ENCODE data around the gene SRPK1.

The SRPK1 gene

DNA sequence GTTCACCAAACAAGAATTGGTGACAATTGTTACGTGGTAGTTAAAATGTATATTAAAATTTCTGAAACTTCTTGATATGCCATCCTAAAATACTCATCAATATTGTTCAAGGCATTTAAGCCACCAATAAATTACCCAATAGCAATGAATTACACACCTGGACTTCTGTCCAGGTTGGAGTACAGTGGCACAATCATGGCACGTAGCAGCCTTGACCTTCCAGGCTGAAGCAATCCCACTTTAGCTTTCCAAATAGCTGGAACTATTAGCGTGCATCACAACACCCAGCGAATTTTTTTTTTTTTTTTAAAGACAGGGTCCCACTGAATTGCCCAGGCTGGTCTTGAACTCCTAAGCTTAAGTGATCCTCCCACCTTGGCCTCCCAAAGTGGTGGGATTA, 17.2 kb downstream of the SRPK1 start:
- TF ChIP-seq, protein P1, sequence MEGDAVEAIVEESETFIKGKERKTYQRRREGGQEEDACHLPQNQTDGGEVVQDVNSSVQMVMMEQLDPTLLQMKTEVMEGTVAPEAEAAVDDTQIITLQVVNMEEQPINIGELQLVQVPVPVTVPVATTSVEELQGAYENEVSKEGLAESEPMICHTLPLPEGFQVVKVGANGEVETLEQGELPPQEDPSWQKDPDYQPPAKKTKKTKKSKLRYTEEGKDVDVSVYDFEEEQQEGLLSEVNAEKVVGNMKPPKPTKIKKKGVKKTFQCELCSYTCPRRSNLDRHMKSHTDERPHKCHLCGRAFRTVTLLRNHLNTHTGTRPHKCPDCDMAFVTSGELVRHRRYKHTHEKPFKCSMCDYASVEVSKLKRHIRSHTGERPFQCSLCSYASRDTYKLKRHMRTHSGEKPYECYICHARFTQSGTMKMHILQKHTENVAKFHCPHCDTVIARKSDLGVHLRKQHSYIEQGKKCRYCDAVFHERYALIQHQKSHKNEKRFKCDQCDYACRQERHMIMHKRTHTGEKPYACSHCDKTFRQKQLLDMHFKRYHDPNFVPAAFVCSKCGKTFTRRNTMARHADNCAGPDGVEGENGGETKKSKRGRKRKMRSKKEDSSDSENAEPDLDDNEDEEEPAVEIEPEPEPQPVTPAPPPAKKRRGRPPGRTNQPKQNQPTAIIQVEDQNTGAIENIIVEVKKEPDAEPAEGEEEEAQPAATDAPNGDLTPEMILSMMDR (IDR thresholded peaks at IDR 0.05; ENCODE audit: low read length), result no peak
- TF ChIP-seq EZH2 (optimal IDR thresholded peaks at IDR 0.05; ENCODE audit: low read depth, low read length), result no peak
- no peak for TF ChIP-seq EZH2phosphoT487 (IDR thresholded peaks at IDR 0.05; ENCODE audit: low read length)
- Histone ChIP-seq H3K36me3 (replicated peaks; ENCODE audit: insufficient read depth, low read length) (peaks cover 2% of the 10 kb centered on the region; the same call in 1 of the 2 replicates), H4K20me1 (ENCODE audit: insufficient read depth, low read length) (peaks cover 6% of the 10 kb centered on the region; the same call in 1 of the 2 replicates)

DNA sequence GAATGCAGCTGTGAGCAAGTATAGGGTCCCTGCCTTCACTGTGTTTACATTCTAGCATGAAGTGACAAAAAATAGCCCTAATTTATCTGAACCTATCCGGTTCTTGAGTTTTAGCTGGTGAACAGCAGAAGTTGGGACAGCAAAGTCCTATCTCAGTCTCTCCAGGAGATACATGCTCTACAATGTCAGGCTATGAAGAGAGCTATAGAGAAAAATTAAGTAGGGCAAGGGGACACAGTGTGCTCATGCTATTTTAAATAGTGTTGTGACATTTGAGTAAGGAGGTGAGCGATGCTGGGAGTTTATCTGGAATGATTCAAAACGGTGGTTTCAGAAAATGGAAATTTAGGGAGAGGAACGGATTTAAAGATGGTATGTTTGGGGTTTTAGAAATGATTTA, 20.4 kb downstream of the SRPK1 start:
- Histone ChIP-seq H3K9ac (ENCODE audit: low read length) (no peak overlapping the region), H2AFZ (ENCODE audit: low read length) (no peak overlapping the region), H3K4me1 (ENCODE audit: low read length) (no peaks in the 10 kb centered on the region), H3K27me3 (replicated peaks; ENCODE audit: insufficient read depth, low read length) (no peaks in the 10 kb centered on the region), H4K20me1 (ENCODE audit: insufficient read depth, low read length) (0 out of 2 replicates have a peak, but pooled peaks cover 4% of the 10 kb centered on the region), H3K4me3 (ENCODE audit: low read length) (no peak overlapping the region), H3K79me2 (ENCODE audit: low read length) (peaks cover 94% of the 10 kb centered on the region), H3K4me2 (ENCODE audit: low read depth, low read length) (no peak overlapping the region), H3K27ac (ENCODE audit: low read length) (no peak overlapping the region), H3F3A (ENCODE audit: insufficient read depth, low read length) (no peaks in the 10 kb centered on the region), H3K9me2 (replicated peaks; ENCODE audit: insufficient read depth, low read length) (no peaks in the 10 kb centered on the region), H3K9me3 (replicated peaks; ENCODE audit: insufficient read depth, low read length) (no peaks in the 10 kb centered on the region), H3K36me3 (replicated peaks; ENCODE audit: insufficient read depth, low read length) (peaks cover 2% of the 10 kb centered on the region; the same call in 1 of the 2 replicates)
- no peak for DNase-seq
- TF ChIP-seq, protein P1 (IDR thresholded peaks at IDR 0.05; ENCODE audit: low read length), result no peak
- TF ChIP-seq EZH2phosphoT487 (IDR thresholded peaks at IDR 0.05; ENCODE audit: low read length), result no peak
- TF ChIP-seq EZH2 (optimal IDR thresholded peaks at IDR 0.05; ENCODE audit: low read depth, low read length), result no peak

More for the DNA sequence above, 17.2 kb downstream of the SRPK1 start:
- H3K9ac ChIP-seq (ENCODE audit: low read length), result no peak overlapping the region
- no peak overlapping the region for H3K4me3 ChIP-seq (ENCODE audit: low read length)
- no peaks in the 10 kb centered on the region for H3F3A ChIP-seq (ENCODE audit: insufficient read depth, low read length)
- H3K79me2 ChIP-seq (ENCODE audit: low read length), result peaks cover 92% of the 10 kb centered on the region
- H2AFZ ChIP-seq (ENCODE audit: low read length), result no peak overlapping the region
- H3K4me2 ChIP-seq (ENCODE audit: low read depth, low read length), result no peak overlapping the region
- H3K9me2 ChIP-seq (replicated peaks; ENCODE audit: insufficient read depth, low read length), result no peaks in the 10 kb centered on the region
- H3K4me1 ChIP-seq (ENCODE audit: low read length), result no peaks in the 10 kb centered on the region
- no peaks in the 10 kb centered on the region for H3K27me3 ChIP-seq (replicated peaks; ENCODE audit: insufficient read depth, low read length)
- no peak overlapping the region for H3K27ac ChIP-seq (ENCODE audit: low read length)
- DNase-seq, result no peak
- H3K9me3 ChIP-seq (replicated peaks; ENCODE audit: insufficient read depth, low read length), result no peaks in the 10 kb centered on the region

DNA sequence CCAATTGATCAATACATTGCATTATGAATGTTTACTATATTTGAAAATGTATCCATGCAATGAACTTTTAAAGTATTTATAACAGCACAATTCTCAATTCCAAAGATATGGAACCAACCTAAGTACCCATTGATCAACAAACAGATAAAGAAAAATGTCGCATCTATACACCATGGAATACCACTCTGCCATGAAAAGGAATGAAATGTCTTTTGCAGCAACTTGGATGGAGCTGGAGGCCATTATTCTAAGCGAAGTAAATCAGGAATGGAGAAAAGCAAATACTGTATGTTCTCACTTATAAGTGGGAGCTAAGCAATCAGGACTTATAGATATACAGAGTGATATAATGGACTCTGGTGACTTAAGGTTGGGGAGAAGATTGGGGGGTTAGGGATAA, 22.9 kb downstream of the SRPK1 start:
- no peak overlapping the region for H3K4me3 ChIP-seq (ENCODE audit: low read length)
- no peaks in the 10 kb centered on the region for H3K36me3 ChIP-seq (replicated peaks; ENCODE audit: insufficient read depth, low read length)
- H3K4me2 ChIP-seq (ENCODE audit: low read depth, low read length), result no peak overlapping the region
- H3K9me3 ChIP-seq (replicated peaks; ENCODE audit: insufficient read depth, low read length), result no peaks in the 10 kb centered on the region
- no peak for DNase-seq
- no peaks in the 10 kb centered on the region for H3K27me3 ChIP-seq (replicated peaks; ENCODE audit: insufficient read depth, low read length)
- H3K4me1 ChIP-seq (ENCODE audit: low read length), result no peaks in the 10 kb centered on the region
- H3F3A ChIP-seq (ENCODE audit: insufficient read depth, low read length), result no peaks in the 10 kb centered on the region
- H2AFZ ChIP-seq (ENCODE audit: low read length), result no peak overlapping the region
- TF ChIP-seq EZH2phosphoT487 (IDR thresholded peaks at IDR 0.05; ENCODE audit: low read length) (no peak), EZH2 (optimal IDR thresholded peaks at IDR 0.05; ENCODE audit: low read depth, low read length) (no peak)
- TF ChIP-seq, protein P1 (IDR thresholded peaks at IDR 0.05; ENCODE audit: low read length), result no peak
- no peaks in the 10 kb centered on the region for H3K9me2 ChIP-seq (replicated peaks; ENCODE audit: insufficient read depth, low read length)
- H3K27ac ChIP-seq (ENCODE audit: low read length), result no peak overlapping the region
- peaks cover 96% of the 10 kb centered on the region for H3K79me2 ChIP-seq (ENCODE audit: low read length)
- 0 out of 2 replicates have a peak, but pooled peaks cover 6% of the 10 kb centered on the region for H4K20me1 ChIP-seq (ENCODE audit: insufficient read depth, low read length)
- H3K9ac ChIP-seq (ENCODE audit: low read length), result no peak overlapping the region
